ENCODE measurements around the gene PROK2. TPM values are rescaled to one million over a fixed set of nuclear protein-coding genes. Genes with fewer than 3 reads are reported as not detected.
A peak's percentile ranks its signal among the peaks of the same experiment; 100 is the strongest.

PROK2 gene
- total and polyA plus RNA-seq, 4 donors: 1.3 to 57.2 (median 2.8) TPM

- DNase-seq (peak; percentile 13 to 58 (median 31)), ATAC-seq (ENCODE audit: insufficient read depth, low FRiP score) (no peak)
- Histone ChIP-seq H3K27me3 (ENCODE audit: control insufficient read depth in 3 of 3, insufficient read depth in 3 of 3, low read length in 2 of 3) (peaks cover 0 to 73% (median 72%) of the 10 kb centered on the region in 3 donors), H3K4me3 (no peak overlapping the region), H3K36me3 (ENCODE audit: control insufficient read depth in 4 of 4, insufficient read depth in 4 of 4, low read length in 4 of 4) (no peaks in the 10 kb centered on the region), H3K9me3 (ENCODE audit: control insufficient read depth in 4 of 4, insufficient read depth in 3 of 4, low read length in 3 of 4) (no peaks in the 10 kb centered on the region), H3K4me1 (ENCODE audit: control insufficient read depth in 5 of 5, insufficient read depth in 5 of 5, low read length in 5 of 5) (peaks cover 0 to 21% (median 5%) of the 10 kb centered on the region in 5 donors), H3K9ac (ENCODE audit: insufficient read depth in 1 of 2, low read length in 2 of 2) (no peak overlapping the region), H3K27ac (ENCODE audit: low read depth in 1 of 2, low read length in 1 of 2) (no peak overlapping the region)
- WGBS, 2 donors: 10 to 15% methylated on average over 28 of the region's 28 CpGs
- no peak for TF ChIP-seq CTCF (IDR thresholded peaks at IDR 0.05; ENCODE audit: control extremely low read depth, extremely low read depth)
Observed at GRCh38 chr3:71785532-71786216, 726 bp upstream of the PROK2 start.

- ATAC-seq (ENCODE audit: insufficient read depth, low FRiP score) (no peak), DNase-seq (peak in 2 of 3 donors; percentile 13 to 18)
- H3K4me1 ChIP-seq (ENCODE audit: control insufficient read depth in 5 of 5, insufficient read depth in 5 of 5, low read length in 5 of 5): peaks cover 0 to 21% (median 5%) of the 10 kb centered on the region in 5 donors
- no peak overlapping the region for H3K4me3 ChIP-seq
- no peak for TF ChIP-seq CTCF (IDR thresholded peaks at IDR 0.05; ENCODE audit: control extremely low read depth, extremely low read depth)
- WGBS, 2 donors: 3 to 6% methylated on average over 22 to 23 of the region's 23 CpGs
- peaks cover 0 to 83% (median 70%) of the 10 kb centered on the region in 3 donors for H3K27me3 ChIP-seq (ENCODE audit: control insufficient read depth in 3 of 3, insufficient read depth in 3 of 3, low read length in 2 of 3)
- no peaks in the 10 kb centered on the region for H3K9me3 ChIP-seq (ENCODE audit: control insufficient read depth in 4 of 4, insufficient read depth in 3 of 4, low read length in 3 of 4)
- no peaks in the 10 kb centered on the region for H3K36me3 ChIP-seq (ENCODE audit: control insufficient read depth in 4 of 4, insufficient read depth in 4 of 4, low read length in 4 of 4)
- H3K27ac ChIP-seq (ENCODE audit: low read depth in 1 of 2, low read length in 1 of 2): no peak overlapping the region
- H3K9ac ChIP-seq (ENCODE audit: insufficient read depth in 1 of 2, low read length in 2 of 2): no peak overlapping the region
Observed at GRCh38 chr3:71784201-71784913, 591 bp downstream of the PROK2 start.

- no peaks in the 10 kb centered on the region for H3K36me3 ChIP-seq (ENCODE audit: control insufficient read depth in 4 of 4, insufficient read depth in 4 of 4, low read length in 4 of 4)
- WGBS, 2 donors: 63 to 81% methylated on average over 1 of the region's 1 CpG
- ATAC-seq (ENCODE audit: insufficient read depth, low FRiP score): no peak
- TF ChIP-seq CTCF (IDR thresholded peaks at IDR 0.05; ENCODE audit: control extremely low read depth, extremely low read depth): no peak
- H3K27ac ChIP-seq (ENCODE audit: low read depth in 1 of 2, low read length in 1 of 2): no peak overlapping the region
- peaks cover 0 to 85% (median 71%) of the 10 kb centered on the region in 3 donors for H3K27me3 ChIP-seq (ENCODE audit: control insufficient read depth in 3 of 3, insufficient read depth in 3 of 3, low read length in 2 of 3)
- no peak overlapping the region for H3K4me3 ChIP-seq
- no peak overlapping the region for H3K9ac ChIP-seq (ENCODE audit: insufficient read depth in 1 of 2, low read length in 2 of 2)
- no peaks in the 10 kb centered on the region for H3K9me3 ChIP-seq (ENCODE audit: control insufficient read depth in 4 of 4, insufficient read depth in 3 of 4, low read length in 3 of 4)
- DNase-seq: no peak
- H3K4me1 ChIP-seq (ENCODE audit: control insufficient read depth in 5 of 5, insufficient read depth in 5 of 5, low read length in 5 of 5): peaks cover 0 to 21% (median 5%) of the 10 kb centered on the region in 5 donors
Observed at GRCh38 chr3:71783152-71783551, 1.8 kb downstream of the PROK2 start.
